Measurements from ENCODE around the gene EMILIN1.
"Not testable (repeated sequence)": the region's sequence is repeated elsewhere in the genome, so short reads cannot be mapped to it uniquely, and the experiment has no call there.

Gene EMILIN1

DNA sequence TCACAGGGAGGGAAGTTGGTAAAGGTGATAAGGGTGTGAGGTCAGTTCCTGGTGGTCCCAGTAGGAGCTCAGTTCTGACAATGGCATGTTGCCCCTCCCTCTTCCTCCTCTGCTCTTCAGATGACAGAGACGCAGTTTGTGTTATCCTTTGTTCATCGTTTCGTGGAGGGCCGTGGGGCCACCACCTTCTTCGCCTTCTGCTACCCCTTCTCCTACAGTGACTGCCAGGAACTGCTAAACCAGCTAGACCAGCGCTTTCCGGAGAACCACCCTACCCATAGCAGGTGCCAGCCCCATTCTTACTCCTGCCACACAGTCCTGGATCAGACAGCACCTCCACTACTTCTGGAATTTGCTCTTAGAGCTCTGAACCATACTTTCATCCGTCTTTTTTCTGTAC lies 24.6 kb upstream of the EMILIN1 start:
- DNase-seq (ENCODE audit: low spot score) (no peak), FAIRE-seq (no peak)

DNA sequence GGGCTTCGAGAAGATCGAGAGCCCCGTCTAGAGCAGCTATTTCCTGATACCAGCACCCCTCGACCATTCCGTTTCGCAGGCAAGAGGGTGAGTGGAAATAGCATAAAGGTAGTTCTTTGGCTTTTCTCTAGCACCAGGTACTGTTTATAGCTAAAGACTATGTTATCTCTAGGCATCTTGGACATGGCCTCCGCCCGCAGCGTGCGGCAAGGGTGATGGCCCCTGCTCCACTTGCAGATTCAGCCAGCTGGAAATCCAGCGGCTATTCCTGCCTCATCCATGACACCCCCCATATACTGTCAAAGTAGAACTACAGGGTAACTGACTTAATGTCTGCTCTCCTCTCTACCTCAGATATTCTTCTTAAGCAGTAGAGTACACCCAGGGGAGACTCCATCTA lies 23.7 kb upstream of the EMILIN1 start:
- DNase-seq (ENCODE audit: low spot score) (no peak), FAIRE-seq (no peak)

GRCh38 chr2:27057184-27057583 lies 21.2 kb upstream of the EMILIN1 start:
- FAIRE-seq = no peak

GRCh38 chr2:27058210-27058609 lies 20.2 kb upstream of the EMILIN1 start:
- no peak for DNase-seq (ENCODE audit: low spot score)
- FAIRE-seq = no peak

More at GRCh38 chr2:27057184-27057583, 21.2 kb upstream of the EMILIN1 start:
- no peak for DNase-seq (ENCODE audit: low spot score)

DNA sequence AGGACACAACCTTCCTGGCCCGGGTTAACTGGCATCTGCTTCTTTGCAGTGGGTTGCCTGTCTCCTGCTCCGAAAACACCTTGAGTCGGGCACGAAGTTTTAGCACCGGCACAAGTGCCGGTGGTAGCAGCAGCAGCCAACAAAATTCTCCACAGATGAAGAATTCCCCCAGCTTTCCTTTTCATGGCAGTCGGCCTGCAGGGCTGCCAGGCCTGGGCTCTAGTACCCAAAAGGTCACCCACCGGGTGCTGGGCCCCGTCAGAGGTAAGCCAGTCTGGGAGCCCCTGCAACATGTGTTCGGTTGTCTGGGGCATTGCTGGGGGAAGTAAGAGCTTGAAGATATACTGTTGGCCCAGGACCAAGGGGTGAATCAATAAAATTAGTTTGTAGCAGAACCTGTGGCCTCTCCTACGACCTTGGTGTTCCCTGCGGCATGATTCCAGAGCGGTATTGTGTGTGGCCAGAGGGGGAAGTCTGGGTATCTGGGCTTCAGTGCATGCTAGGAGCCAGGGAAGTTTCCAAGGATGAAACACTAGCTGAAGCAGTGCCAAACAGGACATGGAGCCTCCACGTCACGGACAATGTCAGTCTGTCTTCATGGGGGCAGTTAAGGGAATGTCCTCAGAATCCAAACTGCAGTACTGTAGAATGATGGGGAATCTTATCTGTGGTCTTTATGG lies 19.1 kb upstream of the EMILIN1 start:
- no peak for FAIRE-seq
- no peak for DNase-seq (ENCODE audit: low spot score)

DNA sequence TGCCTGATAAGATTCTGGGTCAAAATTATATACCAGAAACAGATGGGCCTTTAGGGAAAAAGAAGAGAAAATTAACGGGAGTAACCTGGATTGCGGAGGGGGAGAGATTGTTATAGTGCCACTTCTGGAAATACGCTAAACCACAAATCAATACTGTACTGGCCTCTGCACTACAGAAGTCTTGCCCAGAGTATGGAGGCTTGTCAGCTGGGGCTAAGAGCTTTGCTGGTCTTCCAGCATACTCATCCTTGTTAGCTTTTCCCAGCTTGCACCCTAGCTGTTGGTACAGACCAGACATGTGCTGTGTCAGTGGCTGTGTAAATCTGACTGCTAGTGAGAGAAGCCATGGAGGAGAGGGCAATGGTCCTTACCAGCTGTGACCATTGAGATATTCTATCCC lies 18.1 kb upstream of the EMILIN1 start:
- no peak for FAIRE-seq
- no peak for DNase-seq (ENCODE audit: low spot score)

GRCh38 chr2:27065128-27065527 lies 13.3 kb upstream of the EMILIN1 start:
- FAIRE-seq = no peak

DNA sequence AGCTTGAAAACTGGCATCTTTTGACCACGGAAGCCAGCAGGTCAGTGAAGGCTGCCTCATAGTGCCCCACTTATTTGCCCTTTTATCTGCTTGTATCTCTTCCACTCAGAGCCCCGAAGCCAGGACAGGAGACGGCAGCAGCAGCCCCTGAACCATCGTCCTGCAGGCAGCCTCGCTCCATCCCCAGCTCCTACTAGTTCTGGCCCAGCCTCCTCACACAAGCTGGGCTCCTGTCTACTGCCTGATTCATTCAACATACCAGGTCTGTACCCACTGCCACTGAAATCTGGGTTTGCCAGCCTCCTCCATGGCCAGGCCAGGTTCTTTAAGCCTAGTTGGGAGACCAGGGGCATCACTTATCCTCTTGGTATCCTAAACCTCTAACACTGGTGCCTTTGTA lies 11.0 kb upstream of the EMILIN1 start:
- DNase-seq (ENCODE audit: low spot score) (no peak), FAIRE-seq (no peak)

More at GRCh38 chr2:27065128-27065527, 13.3 kb upstream of the EMILIN1 start:
- DNase-seq (ENCODE audit: low spot score) = no peak

- DNase-seq (ENCODE audit: low spot score) (no peak), FAIRE-seq (no peak)
Measured at GRCh38 chr2:27069436-27069835, 9.0 kb upstream of the EMILIN1 start.

GRCh38 chr2:27069961-27070618 lies 8.3 kb upstream of the EMILIN1 start:
- DNase-seq (ENCODE audit: low spot score) (no peak), FAIRE-seq (no peak)

GRCh38 chr2:27070653-27071276 lies 7.7 kb upstream of the EMILIN1 start:
- DNase-seq (ENCODE audit: low spot score) = no peak
- FAIRE-seq = no peak

DNA sequence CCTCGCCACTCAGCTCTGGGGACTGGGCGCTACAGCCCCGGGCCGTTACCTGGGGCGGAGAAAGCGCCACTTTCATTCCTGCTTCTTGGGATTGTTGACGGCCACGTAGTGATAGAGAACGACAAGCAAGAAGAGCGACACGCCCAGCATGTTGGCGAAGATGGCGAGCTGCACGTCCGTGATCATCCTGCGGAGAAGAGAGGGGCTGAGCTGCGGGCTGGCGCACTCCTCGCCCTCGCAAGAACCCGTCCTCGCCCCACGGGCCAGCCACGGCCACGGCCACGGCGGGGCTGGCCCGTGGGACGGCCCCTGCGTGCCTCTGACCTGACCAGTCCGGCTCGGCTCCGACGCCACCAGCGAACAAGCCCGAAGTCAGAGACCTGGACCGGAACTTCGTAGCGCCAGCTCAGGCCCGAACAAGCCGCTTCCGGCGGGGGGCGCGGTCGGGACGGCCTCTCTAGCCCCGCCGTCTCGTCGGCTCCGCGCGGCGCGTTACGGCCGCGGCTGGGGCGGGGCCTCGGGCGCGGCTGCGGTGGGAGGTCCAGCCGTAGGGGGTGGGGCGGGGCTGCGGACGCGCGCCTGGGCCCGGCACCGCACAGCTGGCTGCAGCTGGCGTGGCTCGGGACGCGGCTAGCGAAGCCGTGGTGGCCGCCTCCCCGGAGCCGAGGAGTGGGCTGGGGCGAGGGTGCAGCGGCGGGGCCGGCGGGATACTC lies 7.0 kb upstream of the EMILIN1 start, which contains the start of gene OST4:
TSS of gene OST4 (minus strand) at position 378 of the 713 bp plus-strand sequence.
- no peak for FAIRE-seq

GRCh38 chr2:27071990-27072830 lies 6.2 kb upstream of the EMILIN1 start:
- DNase-seq (ENCODE audit: low spot score) (no peak), FAIRE-seq (no peak)

More for the DNA sequence above, 7.0 kb upstream of the EMILIN1 start, which contains the start of gene OST4:
- DNase-seq (ENCODE audit: low spot score) = peak; percentile 73

DNA sequence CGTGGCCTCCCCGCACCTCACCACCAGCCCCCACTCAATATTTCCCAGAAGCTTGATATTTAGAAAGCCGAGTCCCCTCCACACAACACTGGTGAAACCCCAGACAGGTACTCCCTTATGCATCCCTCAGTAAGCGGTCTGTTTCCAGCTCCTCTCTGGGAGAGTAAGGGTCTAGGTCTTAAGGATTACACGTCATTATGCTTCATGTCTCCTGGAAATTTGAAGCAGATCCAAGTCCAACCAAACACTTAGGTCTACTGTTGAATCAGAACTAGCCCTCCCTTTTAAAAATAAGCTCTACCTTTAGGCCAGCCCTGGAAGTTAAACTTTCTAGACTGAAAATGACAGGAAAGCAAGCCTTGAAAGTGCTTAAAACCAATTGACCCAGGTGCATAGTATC lies 5.5 kb upstream of the EMILIN1 start:
- no peak for FAIRE-seq
- no peak for DNase-seq (ENCODE audit: low spot score)

- FAIRE-seq (no peak), DNase-seq (ENCODE audit: low spot score) (no peak)
Measured at GRCh38 chr2:27073782-27074181, 4.6 kb upstream of the EMILIN1 start.

DNA sequence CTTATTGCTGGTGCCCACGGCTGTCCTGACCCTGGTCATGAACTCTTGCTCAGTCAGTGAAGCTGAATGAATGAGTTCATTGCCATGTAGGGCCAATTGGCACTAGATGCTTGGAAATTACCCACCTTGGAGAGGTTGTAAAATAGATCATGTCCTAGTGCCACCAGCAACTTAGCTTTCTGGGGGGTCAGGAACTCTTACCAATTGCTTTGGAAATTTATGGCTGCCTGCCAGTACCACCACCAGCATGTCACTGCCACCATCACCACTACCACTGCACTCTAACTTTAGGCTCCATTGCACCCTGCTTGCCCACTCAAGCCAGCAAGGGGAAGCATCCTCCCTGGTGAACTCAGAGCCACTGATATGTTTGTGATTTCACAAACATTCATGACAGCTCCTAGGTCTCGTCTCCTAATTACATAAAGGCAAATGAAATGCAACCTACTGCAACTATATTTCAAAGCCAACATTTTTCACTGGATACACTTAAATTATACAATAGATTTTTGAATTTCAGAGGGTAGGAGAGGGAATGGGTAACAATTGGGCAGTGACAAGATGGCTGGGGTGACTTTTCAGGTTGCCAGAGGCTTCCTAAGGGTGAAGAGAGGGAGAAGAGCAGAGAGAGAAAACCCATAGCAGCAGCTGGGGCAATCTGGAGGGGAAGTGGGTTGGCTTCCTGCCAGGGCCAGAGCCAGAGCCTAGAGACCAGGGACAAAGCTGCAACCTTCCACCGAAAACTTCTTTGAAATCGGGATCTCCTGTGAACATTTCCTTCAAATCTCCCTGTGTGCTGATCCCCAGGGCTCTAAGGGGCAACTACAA lies 3.5 kb upstream of the EMILIN1 start:
- FAIRE-seq = no peak
- no peak for DNase-seq (ENCODE audit: low spot score)

GRCh38 chr2:27075566-27075871 lies 2.9 kb upstream of the EMILIN1 start:
- not testable (repeated sequence) for DNase-seq (ENCODE audit: low spot score); FAIRE-seq

DNA sequence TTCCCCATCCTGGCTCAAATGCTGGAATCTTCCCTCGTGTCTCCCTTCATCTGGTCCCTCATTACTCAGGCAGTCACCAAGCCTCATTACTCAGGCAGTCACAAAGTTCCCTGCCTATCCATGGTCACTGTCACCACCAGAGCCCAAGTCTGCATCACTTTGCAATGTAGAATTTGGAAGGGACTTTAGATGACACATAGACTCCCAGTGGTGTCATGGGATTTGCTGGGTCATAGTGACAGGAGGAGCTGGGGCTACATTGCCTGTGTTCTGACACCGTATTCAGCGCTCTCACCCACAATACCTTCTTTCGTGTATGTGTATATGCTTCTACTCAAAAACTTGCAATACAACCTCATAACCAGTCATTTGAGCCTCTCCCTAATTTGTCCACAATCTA lies 2.1 kb upstream of the EMILIN1 start:
- no peak for FAIRE-seq
- no peak for DNase-seq (ENCODE audit: low spot score)

GRCh38 chr2:27077231-27077630 lies 1.2 kb upstream of the EMILIN1 start:
- DNase-seq (ENCODE audit: low spot score) = no peak
- FAIRE-seq = no peak

Measured in RCC 7860 (cell line).